Activated T-helper 1 cell treated with anti-CD3 and anti-CD28 coated beads, Interleukin-12 subunit alpha, Interleukin-12 subunit beta, Interleukin-2, Interleukin-4 antibody, amounts not matched to agents 30 ng/mL and 10 ng/mL and 1 ng/mL, durations not matched to agents 14 hours and 24 hours and 36 hours (primary cell): ENCODE measurements around the gene ANKRD52. TPM values are rescaled to one million over a fixed set of nuclear protein-coding genes. Genes with fewer than 3 reads are reported as not detected.

Source experiments
- DNase-seq: peaks from one replicate; pipeline ENCODE4 v3.0.0; 2021; ENCODE audit warnings: low spot score
- H3K27ac Mint-ChIP-seq: one replicate; pipeline ENCODE4 v1.8.0; 2021; ENCODE audit warnings: mild to moderate bottlenecking, mixed read lengths
- H3K27me3 Mint-ChIP-seq: one replicate; pipeline ENCODE4 v1.8.0; 2022; ENCODE audit warnings: mild to moderate bottlenecking, moderate library complexity, mixed read lengths; ENCODE audit not compliant: insufficient read depth
- H3K36me3 Mint-ChIP-seq: one replicate; pipeline ENCODE4 v1.8.0; 2021; ENCODE audit warnings: low read depth, mixed read lengths
- H3K4me1 Mint-ChIP-seq: one replicate; pipeline ENCODE4 v1.8.0; 2021; ENCODE audit warnings: low read depth, mixed read lengths
- H3K4me3 Mint-ChIP-seq: one replicate; pipeline ENCODE4 v1.8.0; 2021; ENCODE audit warnings: mild to moderate bottlenecking, moderate library complexity, mixed read lengths
- H3K9me3 Mint-ChIP-seq: one replicate; pipeline ENCODE4 v1.8.0; 2021; ENCODE audit warnings: mixed read lengths
- intact Hi-C: fragments of 100-400 bp; cut with micrococcal nuclease; formaldehyde crosslinking; loops from one replicate; pipeline ENCODE4 v1.15.1; 2024
- total RNA-seq: library from RNA; stranded (reverse); gene quantifications from 2 replicates; pipeline ENCODE4 v1.2.3, GENCODE V29; 2022

The ANKRD52 gene
- total RNA-seq: 71.0 and 83.9 TPM in 2 replicates

DNA sequence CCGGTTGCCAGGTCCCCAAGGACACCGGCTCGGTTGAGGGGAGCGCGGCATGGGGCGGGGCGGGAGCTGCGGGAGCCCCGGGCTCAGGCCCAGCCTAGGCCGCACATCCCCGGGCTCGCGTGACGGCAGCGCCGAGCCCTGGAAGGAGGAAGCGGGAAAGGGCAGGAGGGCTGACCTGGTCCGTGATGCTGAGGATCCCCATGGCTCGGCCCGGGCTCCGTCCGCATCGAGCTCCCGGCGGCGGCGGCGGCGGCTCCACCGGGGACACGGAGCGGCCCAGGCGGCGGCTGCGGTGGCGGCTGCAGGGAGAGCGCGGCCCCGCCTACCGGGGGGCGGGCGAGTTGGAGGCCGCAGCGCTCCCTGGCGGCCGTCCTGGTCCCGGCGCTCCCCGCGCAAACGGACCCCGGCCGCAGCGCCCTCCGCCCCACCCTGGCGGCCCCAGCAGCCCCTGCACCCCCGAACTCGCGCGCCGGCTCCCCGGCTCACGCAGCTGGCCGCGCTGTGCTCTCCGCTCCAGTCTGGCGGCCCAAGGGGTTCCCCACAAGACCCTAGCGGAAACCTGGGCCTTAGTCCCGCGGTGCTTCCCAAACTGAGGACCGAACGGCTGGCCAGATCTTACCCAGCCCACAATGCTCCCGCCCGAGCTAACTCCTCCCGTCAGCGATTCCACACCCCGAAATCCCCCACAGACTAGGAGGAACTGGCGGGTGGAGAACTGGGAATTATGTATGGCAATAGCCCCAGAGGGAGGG is at the start of gene ANKRD52:
Gene ANKRD52 (minus strand): TSS at position 317 of the 752 bp plus-strand sequence. CDS start 115 bp downstream, at position 202.
- Mint-ChIP-seq H3K27me3 (no peaks in the 10 kb centered on the region), H3K27ac (peak within 1 kb of the TSS; percentile 83), H3K9me3 (no peaks in the 10 kb centered on the region), H3K36me3 (peaks cover 12% of the 10 kb centered on the region), H3K4me3 (peak within 1 kb of the TSS; percentile 90), H3K4me1 (peaks cover 22% of the 10 kb centered on the region)
- DNase-seq: peak; percentile 82
- intact Hi-C loops: loop anchor here (1.0 to 5.0 kb wide), 8 partner anchors 8 to 211 kb away; partner anchors contain the start of genes COQ10A, CS, NABP2 and SPRYD4

DNA sequence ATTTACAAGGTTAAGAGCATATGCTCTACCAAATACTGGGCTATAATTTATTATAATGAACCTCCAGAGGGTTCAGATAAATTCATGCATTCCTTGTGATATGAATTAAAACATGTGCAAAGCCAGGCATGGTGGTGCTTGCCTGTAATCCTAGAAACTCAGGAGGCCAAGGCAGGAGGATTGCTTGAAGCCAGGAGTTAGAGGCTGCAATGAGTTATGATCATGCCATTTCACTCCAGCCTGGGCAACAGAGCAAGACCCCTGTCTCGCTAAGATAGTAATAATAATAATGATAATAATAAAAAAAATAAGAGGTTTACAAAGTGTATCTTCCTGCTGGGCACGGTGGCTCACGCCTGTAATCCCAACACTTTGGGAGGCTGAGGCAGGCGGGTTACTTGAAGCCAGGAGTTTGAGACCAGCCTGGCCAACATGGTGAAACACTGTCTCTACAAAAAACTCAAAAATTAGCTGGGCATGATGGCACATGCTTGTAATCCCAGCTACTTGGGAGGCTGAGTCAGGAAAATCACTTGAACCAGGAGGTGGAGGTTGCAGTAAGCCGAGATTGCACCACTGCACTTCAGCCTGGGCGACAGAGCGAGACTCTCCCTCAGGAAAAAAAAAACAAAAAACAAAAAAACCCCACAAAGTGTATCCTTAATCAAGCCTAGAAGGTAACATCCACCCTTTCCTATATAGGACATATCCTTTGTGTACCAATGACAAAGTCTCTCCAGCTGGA is 49.2 kb upstream of the ANKRD52 start:
- H3K9me3 Mint-ChIP-seq: no peaks in the 10 kb centered on the region
- no peak for DNase-seq
- intact Hi-C loops: no loop called here
- H3K4me1 Mint-ChIP-seq: peaks cover under 1% of the 10 kb centered on the region
- no peak overlapping the region for H3K4me3 Mint-ChIP-seq
- H3K27me3 Mint-ChIP-seq: no peaks in the 10 kb centered on the region
- peaks cover 19% of the 10 kb centered on the region for H3K36me3 Mint-ChIP-seq
- H3K27ac Mint-ChIP-seq: no peak overlapping the region

DNA sequence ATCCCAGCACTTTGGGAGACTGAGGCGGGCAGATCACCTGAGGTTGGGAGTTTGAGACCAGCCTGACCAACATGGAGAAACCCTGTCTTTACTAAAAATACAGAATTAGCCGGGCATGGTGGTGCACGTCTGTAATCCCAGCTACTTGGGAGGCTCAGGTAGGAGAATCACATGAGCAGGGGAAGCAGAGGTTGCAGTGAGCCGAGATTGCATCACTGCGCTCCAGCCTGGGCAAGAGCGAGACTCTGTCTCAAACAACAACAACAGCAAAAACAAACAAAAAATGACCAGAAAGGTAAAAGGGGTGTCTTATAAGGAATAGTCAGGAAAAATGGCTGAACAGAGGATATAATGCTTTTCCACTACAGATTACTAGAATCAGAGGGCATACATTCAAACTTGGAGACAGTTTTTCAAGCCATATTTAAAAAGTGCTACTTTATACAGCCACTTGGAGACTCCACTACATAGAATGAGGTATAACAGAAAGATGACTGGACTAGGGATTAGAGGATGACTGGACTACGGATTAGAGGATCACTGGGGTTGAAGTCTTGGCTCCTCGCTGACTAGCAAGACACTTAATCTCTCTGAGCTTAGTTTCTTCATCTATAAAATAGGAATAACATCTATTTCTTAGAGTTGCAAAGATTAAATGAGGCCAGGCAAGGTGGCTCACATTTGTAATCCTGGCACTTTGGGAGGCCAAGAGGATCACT is 46.8 kb upstream of the ANKRD52 start:
- intact Hi-C loops: no loop called here
- DNase-seq: no peak
- Mint-ChIP-seq H3K9me3 (no peaks in the 10 kb centered on the region), H3K4me3 (no peak overlapping the region), H3K27ac (no peak overlapping the region), H3K36me3 (peaks cover 11% of the 10 kb centered on the region), H3K4me1 (peaks cover 20% of the 10 kb centered on the region), H3K27me3 (no peaks in the 10 kb centered on the region)

DNA sequence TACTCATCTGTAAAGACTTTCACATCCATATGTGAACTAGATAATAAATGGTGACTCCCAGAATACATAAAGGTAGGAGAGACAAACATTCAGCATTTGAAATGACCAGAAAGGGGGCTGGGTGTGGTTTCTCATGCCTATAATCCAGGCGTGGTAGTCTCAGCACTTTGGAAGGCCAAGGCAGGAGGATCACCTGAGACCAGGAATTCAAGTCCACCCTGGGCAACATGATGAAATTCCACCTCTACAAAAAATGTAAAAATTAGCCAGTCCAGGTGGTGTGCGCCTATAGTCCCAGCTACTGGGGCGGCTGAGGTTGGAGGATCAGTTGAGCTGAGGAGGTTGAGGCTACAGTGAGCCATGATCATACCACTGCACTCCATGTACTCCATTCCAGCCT is 46.1 kb upstream of the ANKRD52 start:
- peaks cover 21% of the 10 kb centered on the region for H3K4me1 Mint-ChIP-seq
- no peak overlapping the region for H3K4me3 Mint-ChIP-seq
- intact Hi-C loops: no loop called here
- no peaks in the 10 kb centered on the region for H3K27me3 Mint-ChIP-seq
- no peak overlapping the region for H3K27ac Mint-ChIP-seq
- no peak for DNase-seq
- no peaks in the 10 kb centered on the region for H3K9me3 Mint-ChIP-seq
- H3K36me3 Mint-ChIP-seq: peaks cover 7% of the 10 kb centered on the region

DNA sequence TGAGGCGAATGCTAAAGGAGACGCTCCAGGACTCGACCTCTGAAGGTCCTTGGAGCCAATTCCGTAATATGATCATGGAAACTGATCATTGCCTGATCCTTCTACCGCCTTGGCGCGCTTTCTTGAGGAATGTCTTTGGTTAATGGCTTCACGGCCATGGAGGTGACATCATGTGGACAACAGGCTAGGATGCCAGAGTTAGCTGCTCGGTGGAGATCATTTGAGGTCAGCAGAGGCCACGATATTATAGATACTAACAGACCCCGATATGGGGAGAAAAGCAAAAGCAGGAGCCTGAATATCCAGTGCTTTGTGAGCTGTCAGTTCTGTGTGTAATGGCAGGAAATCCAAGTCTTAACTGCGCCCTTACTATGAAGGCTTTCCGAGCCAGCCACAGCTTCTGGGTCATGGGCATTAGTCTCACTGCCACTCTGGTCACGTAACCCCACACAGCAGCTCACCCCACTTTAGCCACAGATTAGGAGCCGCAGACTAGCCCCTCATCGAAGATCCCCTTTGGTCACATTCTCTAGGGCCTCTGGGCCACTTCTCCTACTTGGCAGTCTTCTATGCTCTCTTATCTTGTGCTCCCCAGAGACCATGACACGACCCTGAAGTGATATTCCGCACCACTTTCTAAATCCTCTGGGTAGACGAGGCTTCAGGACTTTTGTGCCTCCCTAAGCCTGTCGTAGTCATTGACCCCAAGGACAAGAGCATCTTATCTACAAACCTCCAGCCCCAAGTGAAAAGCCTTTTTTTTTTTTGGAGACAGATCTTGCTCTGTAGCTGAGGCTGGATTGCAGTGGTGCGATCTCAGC is 42.7 kb upstream of the ANKRD52 start:
- peak overlapping the region; percentile 90 for H3K27ac Mint-ChIP-seq
- peaks cover 24% of the 10 kb centered on the region for H3K36me3 Mint-ChIP-seq
- H3K9me3 Mint-ChIP-seq: no peaks in the 10 kb centered on the region
- peak overlapping the region; percentile 98 for H3K4me3 Mint-ChIP-seq
- DNase-seq: no peak
- peaks cover 51% of the 10 kb centered on the region for H3K4me1 Mint-ChIP-seq
- intact Hi-C loops: loop anchor here (1.0 kb wide), 12 partner anchors 15 to 483 kb away; partner anchors contain the start of genes ANKRD52, IL23A, ORMDL2 and PAN2
- no peaks in the 10 kb centered on the region for H3K27me3 Mint-ChIP-seq

DNA sequence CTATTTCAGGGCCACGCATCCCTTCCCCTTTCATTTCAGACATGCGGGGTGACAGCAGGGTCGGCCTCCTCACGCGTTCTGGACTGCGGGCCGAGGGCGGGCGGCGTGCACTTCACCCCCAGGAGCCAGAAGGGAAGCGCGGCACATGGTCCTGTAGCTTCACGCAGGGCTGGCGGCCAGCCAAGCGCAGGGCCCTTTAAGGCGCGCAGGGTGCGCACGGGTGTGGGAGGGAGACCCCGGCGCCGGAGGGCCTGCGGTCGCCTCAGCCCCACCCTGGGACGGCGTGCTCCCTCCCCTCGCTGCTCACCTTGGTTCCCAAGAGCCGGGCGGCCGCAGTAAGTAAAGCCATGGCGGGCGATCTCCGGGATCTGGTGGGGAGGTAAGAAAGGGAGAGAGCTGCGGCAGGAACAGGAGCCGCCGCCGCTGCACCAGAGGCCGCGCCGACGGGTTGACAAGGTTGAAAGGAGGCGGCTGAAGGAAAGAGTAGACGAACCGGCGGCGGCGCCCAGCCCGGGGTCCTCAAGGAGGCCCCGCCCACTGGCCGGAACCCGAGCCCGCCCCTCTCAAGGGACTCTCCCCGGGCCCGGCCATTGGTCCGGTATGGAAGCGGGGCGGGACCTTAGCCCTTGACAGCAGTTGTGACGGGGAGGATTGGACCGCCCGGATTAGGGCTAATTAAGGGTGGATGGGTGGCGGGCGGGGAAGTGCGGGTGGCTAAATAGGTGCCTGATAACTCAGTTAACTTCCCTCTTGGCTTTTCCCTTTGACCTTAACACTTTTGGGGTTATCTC is 41.9 kb upstream of the ANKRD52 start, which contains the start of gene CS:
Gene CS (minus strand): TSS at position 478 of the 791 bp plus-strand sequence. CDS start 129 bp downstream, at position 349.
- H3K4me1 Mint-ChIP-seq: peaks cover 51% of the 10 kb centered on the region
- H3K36me3 Mint-ChIP-seq: peaks cover 22% of the 10 kb centered on the region
- H3K27ac Mint-ChIP-seq: peak within 1 kb of the TSS; percentile 90
- H3K27me3 Mint-ChIP-seq: no peaks in the 10 kb centered on the region
- DNase-seq: peak; percentile 98
- peak within 1 kb of the TSS; percentile 98 for H3K4me3 Mint-ChIP-seq
- intact Hi-C loops: loop anchor here (1.0 kb wide), 12 partner anchors 16 to 482 kb away; partner anchors contain the start of genes ANKRD52, IL23A, ORMDL2 and PAN2
- no peaks in the 10 kb centered on the region for H3K9me3 Mint-ChIP-seq

DNA sequence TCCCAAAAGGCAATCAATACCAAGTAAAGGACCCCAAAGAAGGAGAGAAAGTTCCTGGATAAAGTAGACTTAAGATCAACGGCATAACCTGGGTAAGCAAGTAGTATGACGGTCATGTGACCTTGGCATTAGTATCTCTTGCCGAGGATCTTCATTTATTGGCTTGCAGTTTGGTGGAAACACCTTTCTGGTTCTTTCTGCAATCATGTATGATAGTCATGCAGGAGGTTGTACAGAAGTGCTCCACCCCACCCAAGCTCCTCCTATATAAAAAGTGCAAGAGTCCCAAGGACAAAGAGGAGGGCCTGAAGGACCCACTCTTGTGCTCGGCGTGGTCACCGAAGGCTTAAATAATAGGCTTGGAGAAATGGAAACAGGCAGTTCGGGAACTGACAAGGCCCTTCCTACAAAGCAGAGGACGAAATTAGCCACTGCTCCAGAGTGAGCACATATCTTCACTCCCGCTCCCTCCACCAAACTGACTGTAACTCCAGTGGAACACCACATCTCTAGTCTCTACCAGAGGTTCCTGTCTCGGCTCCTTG is 41.2 kb upstream of the ANKRD52 start:
- Mint-ChIP-seq H3K27ac (peak overlapping the region; percentile 90), H3K4me1 (peaks cover 51% of the 10 kb centered on the region), H3K27me3 (no peaks in the 10 kb centered on the region), H3K36me3 (peaks cover 20% of the 10 kb centered on the region), H3K9me3 (no peaks in the 10 kb centered on the region), H3K4me3 (peak overlapping the region; percentile 98)
- intact Hi-C loops: no loop called here
- DNase-seq: peak; percentile 20

DNA sequence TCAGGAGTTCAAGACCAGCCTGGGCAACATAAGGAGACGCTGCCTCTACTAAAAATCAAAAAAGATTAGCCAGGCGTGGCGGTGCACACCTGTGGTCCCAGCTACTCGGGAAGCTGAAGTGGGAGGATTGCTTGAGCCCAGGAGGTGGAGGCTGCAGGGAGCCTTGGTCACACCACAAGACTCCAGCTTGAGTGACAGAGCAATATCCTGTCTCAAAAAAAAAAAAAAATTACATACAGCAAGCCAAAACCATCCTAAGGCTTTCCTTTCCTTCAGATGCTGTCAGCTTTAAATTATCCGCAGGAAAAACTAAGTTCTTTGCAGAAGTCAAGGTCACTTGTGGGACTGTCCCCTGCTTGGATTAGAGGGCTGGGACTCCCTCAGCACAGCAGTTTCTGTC is 40.6 kb upstream of the ANKRD52 start:
- no peak for DNase-seq
- Mint-ChIP-seq H3K27ac (peak overlapping the region; percentile 90), H3K9me3 (no peaks in the 10 kb centered on the region), H3K27me3 (no peaks in the 10 kb centered on the region), H3K36me3 (peaks cover 23% of the 10 kb centered on the region), H3K4me1 (peaks cover 54% of the 10 kb centered on the region), H3K4me3 (peak overlapping the region; percentile 98)
- intact Hi-C loops: no loop called here

DNA sequence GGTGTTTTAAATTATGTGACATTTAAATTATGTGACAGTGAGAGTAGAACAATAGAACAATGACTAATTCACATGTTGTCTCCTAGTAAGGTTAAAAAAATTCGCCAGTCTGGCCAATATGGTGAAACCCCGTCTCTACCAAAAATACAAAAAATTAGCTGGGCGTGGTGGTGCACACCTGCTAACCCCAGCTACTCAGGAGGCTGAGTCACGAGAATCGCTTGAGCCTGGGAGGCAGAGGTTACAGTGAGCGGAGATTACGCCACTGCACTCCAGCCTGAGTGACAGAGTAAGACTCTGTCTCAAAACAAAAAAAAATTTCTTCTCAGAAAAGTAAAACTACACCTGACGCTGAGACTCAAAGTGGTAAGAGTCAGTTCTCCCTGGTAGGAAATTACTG is 39.2 kb upstream of the ANKRD52 start:
- Mint-ChIP-seq H3K27ac (no peak overlapping the region), H3K27me3 (no peaks in the 10 kb centered on the region), H3K36me3 (peaks cover 25% of the 10 kb centered on the region), H3K9me3 (no peaks in the 10 kb centered on the region), H3K4me1 (peaks cover 57% of the 10 kb centered on the region), H3K4me3 (peak overlapping the region; percentile 60)
- no peak for DNase-seq
- intact Hi-C loops: no loop called here

DNA sequence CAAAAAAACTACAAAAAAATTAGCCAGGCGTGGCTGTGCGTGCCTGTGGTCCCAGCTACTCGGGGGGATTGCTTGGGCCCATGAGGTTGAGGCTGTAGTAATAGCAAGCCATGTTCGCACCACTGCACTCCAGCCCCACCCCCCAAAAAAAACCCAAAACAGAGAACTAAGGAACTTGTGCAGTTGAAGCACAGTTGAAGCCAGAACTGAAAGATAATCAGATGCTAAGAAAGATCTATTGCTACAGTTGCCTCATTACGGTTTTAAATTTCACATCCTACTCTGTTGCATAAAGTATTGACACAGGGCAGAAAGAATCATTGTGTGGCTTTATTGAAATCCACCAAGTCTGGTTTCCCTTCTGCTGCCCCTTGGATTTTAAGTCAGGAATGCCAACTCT is 38.1 kb upstream of the ANKRD52 start:
- Mint-ChIP-seq H3K4me3 (no peak overlapping the region), H3K27me3 (no peaks in the 10 kb centered on the region), H3K36me3 (peaks cover 29% of the 10 kb centered on the region), H3K4me1 (peaks cover 53% of the 10 kb centered on the region), H3K9me3 (no peaks in the 10 kb centered on the region), H3K27ac (no peak overlapping the region)
- intact Hi-C loops: no loop called here
- DNase-seq: no peak

DNA sequence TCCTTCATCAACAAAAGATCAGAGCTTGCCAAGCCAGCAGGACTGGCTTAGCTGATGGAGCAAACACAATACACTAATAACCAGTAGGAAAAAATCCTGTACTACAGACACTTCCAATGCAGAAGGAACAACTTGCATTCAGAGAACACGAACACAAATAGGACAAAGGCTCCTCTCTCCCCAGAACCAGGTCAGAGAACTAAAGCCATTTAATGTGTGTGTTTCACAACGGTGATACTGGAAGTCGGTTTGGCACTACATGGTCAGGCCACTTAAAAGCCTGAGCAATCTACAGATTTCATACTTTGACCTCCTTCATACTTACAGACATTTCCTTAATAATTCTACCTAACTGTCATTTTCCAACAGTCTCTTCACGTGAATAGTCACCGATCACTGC is 35.6 kb upstream of the ANKRD52 start:
- no peaks in the 10 kb centered on the region for H3K27me3 Mint-ChIP-seq
- no peak overlapping the region for H3K27ac Mint-ChIP-seq
- H3K36me3 Mint-ChIP-seq: peaks cover 34% of the 10 kb centered on the region
- intact Hi-C loops: no loop called here
- no peaks in the 10 kb centered on the region for H3K9me3 Mint-ChIP-seq
- H3K4me1 Mint-ChIP-seq: peaks cover 46% of the 10 kb centered on the region
- no peak for DNase-seq
- H3K4me3 Mint-ChIP-seq: no peak overlapping the region
